Stimulated activated CD4-positive, alpha-beta T cell treated with anti-CD3 and anti-CD28 coated beads, Interleukin-1b, Interleukin-23, amount 100 ng/mL, for 1 hour (primary cell): Measurements from ENCODE around the gene DOCK8.
A peak's percentile ranks its signal among the peaks of the same experiment; 100 is the strongest.

Source experiments
- DNase-seq, 2 donors: peaks; one replicate each; pipeline ENCODE4 v3.0.0-alpha.2; 2020; ENCODE audit warnings: low read depth in 2 of 2

DOCK8 gene

DNA sequence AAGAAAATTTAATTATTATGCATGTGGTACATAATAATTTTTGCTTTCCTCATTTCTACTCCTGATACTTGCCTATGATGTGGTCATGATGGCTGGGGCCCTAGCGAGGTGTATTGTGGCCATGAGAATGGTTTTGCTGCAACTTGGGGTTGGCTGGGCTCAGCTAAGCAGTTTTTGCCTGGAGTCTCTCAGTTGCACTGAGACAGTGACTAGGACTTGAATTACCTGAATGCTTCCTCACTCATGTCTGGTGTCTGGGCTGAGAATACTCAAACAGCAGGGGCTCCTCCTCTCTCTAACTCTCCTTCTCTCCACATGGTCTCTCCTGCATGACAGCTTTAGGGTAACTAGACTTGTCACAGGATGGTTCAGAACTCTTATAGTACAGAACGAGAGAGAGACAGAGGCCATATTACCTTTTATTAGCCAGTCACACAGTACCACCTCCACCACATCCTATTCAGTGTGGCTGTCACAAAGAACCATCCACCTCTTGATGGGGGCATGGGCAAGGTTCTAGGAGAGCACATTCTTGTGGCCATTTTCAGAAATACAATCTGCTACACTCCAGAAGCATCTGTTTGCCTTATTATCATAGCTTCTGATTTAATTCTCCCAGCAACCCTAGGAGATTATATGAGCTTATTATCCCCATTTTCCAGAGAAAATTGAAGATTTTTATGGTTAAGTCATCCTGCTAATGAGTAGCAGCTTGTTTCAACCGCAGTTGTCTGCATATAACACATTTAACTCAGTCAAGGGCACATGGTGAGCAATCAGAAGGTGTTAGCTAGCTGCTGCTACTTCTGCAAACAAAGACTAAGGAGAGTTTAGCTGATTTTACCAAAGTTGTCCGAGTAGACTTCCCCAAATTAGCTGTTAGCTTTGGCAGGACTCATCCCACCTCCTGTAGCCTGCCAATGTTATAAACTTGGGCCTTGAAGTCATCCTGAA, 245.1 kb downstream of the DOCK8 start:
- DNase-seq = no peak

GRCh38 chr9:462121-462520, 247.5 kb downstream of the DOCK8 start:
- no peak for DNase-seq

GRCh38 chr9:462606-463005, 247.9 kb downstream of the DOCK8 start:
- no peak for DNase-seq

DNA sequence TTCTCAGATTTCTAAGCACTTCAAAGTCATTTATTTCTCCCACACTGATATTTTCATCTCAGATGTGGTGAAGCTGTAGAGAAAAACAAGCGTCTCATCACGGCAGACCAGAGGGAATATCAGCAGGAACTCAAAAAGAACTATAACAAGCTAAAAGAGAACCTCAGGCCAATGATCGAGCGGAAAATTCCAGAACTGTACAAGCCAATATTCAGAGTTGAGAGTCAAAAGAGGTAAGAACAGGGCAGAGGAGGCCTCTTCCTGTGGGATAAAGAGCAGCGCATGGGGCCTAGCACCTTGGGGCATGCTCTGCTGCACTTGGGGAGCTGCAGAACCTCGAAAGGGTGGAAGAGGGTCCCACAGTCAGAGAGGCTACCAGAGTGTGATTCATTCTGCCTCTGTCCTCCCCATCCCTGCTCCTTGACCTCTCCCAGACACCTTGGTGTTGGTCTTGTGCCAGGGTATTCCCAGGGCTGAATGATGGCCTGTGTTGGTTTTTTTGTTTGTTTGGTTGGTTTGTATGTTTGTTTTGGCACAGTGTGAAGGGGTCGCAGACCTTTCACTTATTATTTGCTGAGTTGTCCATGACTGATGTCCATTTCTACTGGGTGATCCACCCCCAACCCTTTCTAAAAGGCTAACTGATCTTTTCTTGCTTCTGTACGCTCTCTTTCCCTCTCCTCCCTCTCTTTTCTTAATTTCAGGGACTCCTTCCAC, 248.9 kb downstream of the DOCK8 start:
- DNase-seq = no peak

DNA sequence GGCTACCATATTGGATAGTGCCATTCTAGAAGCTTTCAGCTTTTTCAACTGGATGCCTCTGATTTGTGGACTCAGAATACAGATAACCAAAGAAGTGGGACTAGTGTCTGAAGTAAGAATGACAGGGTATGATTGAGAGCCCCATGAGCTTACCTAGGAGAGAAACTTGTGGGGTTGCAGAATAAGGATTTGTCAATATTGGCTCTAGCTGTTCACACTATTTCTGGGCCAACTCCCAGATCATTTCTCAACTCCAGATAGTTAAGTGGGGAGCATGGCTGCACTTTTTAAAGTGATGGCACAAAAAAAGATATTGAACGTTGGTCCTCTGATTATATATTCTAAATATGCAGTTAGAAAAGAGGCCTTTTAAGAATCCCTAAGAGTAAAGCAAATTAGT, 252.1 kb downstream of the DOCK8 start:
- DNase-seq = no peak

GRCh38 chr9:468766-469426, 254.2 kb downstream of the DOCK8 start:
- DNase-seq = no peak

DNA sequence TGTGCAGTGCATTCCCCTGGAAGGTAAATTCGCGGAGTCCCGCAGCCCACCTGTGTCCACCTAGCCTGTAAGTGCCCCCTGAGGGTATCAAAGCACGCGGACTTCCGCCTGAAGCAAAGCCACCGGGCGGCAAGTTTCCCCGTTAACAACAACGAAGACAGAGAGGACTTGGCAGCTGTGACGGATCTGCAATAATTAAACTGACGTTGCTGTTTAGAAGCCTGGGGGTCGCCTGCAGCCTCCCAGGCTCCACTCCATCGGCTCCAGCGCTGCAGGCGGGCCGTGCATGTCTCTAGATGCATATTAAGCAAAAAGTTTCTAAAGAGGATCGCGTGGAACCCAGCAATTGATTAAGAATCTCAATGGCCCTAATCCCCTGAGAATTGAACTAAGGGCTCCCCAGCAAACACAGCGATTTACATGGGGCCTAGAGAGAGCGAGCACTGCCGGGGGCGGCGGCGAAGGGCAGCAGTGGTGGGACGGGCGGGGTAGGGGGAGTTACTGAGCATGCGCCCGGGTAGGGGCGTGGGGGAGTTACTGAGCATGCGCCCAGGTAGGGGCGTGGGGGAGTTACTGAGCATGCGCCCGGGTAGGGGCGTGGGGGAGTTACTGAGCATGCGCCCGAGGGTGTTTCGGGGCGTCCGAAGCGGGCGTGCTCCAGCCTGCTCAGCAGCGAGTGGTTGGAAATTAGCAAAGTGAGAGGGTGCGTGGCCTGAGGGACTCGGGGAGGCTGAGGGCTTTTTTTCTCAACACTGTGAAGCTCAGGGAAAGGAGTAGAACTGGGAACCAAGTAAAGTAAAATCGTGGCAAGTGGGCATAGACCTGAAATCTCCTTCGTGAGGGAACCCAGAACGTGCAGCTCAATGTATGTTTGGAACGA, 255.2 kb downstream of the DOCK8 start:
- DNase-seq = peak; percentile 65 to 80

DNA sequence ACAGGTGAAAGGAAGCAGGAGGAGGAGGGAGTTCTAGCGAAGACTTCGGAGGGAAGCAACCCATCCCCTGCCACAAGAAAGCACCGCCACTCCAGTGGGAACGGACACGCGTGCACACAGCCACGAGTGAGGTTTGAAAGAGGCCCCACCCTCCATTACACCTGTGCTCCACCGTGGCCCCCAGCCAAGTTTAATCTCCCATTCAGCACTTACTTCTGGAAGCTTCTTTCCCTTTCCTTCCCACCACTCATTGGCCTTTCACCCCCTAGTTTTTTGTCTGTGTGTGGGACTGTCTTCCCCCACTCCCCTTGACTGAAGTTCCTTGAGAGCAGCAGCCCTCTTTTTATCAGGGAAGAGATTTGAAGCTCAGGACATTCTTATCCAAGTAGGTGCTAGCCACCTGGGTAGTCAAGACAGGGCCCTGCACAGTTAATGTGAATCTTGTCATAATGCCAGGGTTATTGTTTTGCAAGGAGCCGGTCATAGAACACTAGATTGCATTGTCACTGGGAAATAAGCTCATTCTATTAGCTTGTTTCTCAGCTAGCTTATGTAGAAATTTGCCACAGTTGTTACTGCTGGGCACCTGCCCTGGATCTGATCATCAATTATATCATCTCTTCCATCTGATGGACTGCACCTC, 256.0 kb downstream of the DOCK8 start:
- DNase-seq = no peak

- no peak for DNase-seq
Observed at GRCh38 chr9:471320-471719, 256.7 kb downstream of the DOCK8 start.

DNA sequence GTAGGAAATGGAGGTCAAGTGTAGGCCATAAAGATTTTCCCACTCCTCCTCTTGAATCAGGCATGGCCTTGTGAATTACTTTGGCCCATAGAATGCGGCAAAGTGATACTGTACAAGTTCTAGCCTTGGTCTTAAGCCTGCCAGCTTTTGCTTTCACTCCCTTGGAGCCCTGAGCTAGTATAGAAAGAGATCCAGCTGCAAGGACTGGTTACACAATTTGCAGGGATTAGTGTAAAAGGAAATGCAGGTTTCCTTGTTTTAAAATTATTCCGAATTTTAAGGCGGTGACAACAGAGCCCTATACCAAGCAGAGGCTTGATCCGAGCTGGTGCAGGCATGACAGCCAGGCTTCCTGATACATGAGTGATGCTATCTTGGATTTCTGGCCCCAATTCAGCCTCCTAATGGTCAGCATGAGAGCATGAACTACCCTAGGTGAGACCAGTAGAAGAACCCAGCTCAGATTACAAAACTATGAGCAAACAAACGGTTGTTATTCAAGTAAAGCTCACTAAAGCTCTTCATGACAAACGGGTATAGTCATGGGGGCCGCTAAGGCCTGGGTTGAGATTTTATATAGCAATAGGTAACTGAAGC, 257.9 kb downstream of the DOCK8 start:
- DNase-seq = no peak

- DNase-seq = no peak
Observed at GRCh38 chr9:477193-477592, 262.5 kb downstream of the DOCK8 start.

- DNase-seq = no peak
Observed at GRCh38 chr9:479304-479970, 264.8 kb downstream of the DOCK8 start.

DNA sequence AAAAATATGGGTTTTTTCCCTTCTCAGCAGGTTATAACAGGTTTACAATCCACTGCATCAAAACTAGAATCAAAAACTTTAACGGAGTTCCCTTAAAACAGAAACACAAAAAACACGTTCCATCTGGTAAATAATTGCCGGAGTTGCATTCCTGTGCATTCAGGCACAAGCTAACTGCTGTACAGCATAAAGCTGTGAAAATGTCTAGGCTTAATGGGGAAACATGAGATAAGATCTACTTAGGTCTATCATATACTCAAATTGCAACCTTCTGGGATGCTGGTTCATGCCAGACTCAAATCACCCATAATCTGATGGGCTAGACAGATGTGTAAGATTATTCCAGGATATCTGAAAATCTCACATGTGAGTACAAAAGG, 265.3 kb downstream of the DOCK8 start:
- no peak for DNase-seq

- DNase-seq = no peak
Observed at GRCh38 chr9:482739-483138, 268.1 kb downstream of the DOCK8 start.

GRCh38 chr9:486156-486555, 271.5 kb downstream of the DOCK8 start:
- DNase-seq = no peak

- DNase-seq = no peak
Observed at GRCh38 chr9:487429-487828, 272.8 kb downstream of the DOCK8 start.

DNA sequence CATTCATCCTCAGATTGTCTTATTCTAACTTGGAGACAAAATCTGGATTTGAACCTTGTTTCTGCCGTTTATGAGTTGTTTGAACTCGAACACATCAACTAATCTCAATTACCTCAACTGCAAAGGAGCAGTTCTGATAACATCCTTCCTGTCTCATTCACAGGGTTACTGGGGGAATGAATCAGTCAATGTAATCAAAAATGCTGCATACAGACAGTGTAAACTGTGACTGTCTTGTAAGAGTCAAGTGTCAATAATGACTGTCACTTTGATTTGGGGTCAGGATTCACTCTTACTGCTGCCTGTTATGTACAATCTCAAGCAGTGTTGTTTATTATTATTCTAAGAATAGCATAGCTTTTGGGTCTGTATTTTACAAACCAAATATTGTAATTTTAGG, 273.8 kb downstream of the DOCK8 start:
- DNase-seq = no peak

DNA sequence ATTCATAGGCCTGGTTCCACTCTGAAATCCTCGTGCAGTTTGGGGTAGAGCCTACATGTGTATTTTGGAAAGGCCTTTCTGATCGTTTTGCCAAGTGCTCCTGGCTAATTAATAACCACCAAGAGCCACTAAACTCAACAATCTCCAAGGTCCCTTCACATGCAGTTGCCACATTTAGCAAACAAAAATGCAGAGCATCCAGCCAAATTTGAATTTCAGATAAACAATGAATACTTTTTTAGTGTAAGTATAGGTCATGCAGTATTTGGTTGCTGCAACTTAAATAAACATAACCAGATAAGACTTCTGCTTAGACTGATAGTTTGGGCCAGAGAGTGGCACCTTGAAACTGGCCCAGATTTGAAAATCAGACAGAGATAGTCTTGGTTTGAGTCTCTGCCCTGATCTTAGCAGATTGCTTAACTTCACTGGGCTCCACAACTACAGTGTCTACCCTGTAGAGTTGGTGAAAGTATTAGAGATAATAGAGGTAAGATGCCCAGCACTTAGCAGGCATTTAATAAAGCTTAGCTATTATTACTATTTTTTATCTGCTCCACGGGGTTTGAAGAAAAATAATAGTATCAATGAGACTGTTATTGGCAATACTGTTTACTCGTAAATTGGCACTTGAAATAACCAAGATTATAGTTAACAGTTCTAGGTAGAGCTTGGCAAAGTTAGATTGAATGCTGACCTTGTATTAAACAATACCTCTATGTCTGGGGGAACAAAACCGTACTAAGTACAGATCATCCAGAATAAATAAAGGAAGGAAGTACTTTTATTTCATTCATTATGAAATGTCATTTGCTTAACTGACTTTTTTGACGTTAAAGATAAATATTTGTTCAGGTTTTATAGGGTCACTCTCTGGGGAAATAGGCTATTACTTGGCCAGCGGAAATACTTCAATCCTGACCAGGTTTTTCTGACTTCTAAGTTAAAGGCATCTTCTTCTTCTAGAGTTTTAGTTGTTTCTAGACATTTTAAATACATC, 274.8 kb downstream of the DOCK8 start:
- no peak for DNase-seq

- DNase-seq = no peak
Observed at GRCh38 chr9:494764-495163, 280.1 kb downstream of the DOCK8 start.
